H1 (cell line): Measurements from ENCODE around the gene TMEM169.

Source experiments
- ATF2 ChIP-seq: IDR thresholded peaks from 2 replicates; pipeline ENCODE4 v1.6.1; 2012; ENCODE audit warnings: low read length, inconsistent platforms
- CHD2 ChIP-seq: IDR thresholded peaks from 2 replicates; pipeline ENCODE4 v1.6.1; 2012; ENCODE audit warnings: low read length, improper control_type of control experiment
- CTCF ChIP-seq, 3 experiments: IDR thresholded peaks; 1 replicate in 2 of 3; 2 replicates in 1 of 3; pipeline versions ENCODE4 v1.5.1 to v1.6.1; 2011; ENCODE audit warnings: low read length in 3 of 3, mild to moderate bottlenecking in 3 of 3, inconsistent platforms in 2 of 3, low read depth in 1 of 3, moderate library complexity in 1 of 3; ENCODE audit not compliant: insufficient read depth in 1 of 3; ENCODE audit errors: control extremely low read depth in 1 of 3
- EGR1 ChIP-seq: IDR thresholded peaks from 2 replicates; pipeline ENCODE4 v1.6.1; 2011; ENCODE audit warnings: low read depth, low read length, borderline replicate concordance
- EP300 ChIP-seq, 2 experiments: IDR thresholded peaks; 1 replicate in 1 of 2; 2 replicates in 1 of 2; pipeline ENCODE4 v1.6.1; 2011 to 2012; ENCODE audit warnings: low read depth in 2 of 2, low read length in 2 of 2, mild to moderate bottlenecking in 2 of 2, borderline replicate concordance in 1 of 2, inconsistent platforms in 1 of 2, moderate library complexity in 1 of 2
- GABPA ChIP-seq: IDR thresholded peaks from 2 replicates; pipeline ENCODE4 v1.6.1; 2011; ENCODE audit warnings: mild to moderate bottlenecking, low read length, moderate library complexity, borderline replicate concordance; ENCODE audit not compliant: insufficient read depth
- KDM1A ChIP-seq: fragments of 200-600, 300-600 bp; sonication (generic); IDR thresholded peaks from 2 replicates; pipeline ENCODE4 v1.7.1; 2016; ENCODE audit warnings: mild to moderate bottlenecking, low read length, borderline replicate concordance
- POLR2A ChIP-seq, 2 experiments: IDR thresholded peaks; 1 replicate in 1 of 2; 2 replicates in 1 of 2; pipeline ENCODE4 v1.6.1; 2011; ENCODE audit warnings: low read depth in 2 of 2, low read length in 2 of 2, mild to moderate bottlenecking in 2 of 2; ENCODE audit errors: control extremely low read depth in 1 of 2
- POLR2AphosphoS5 ChIP-seq: IDR thresholded peaks from 2 replicates; pipeline ENCODE4 v1.6.1; 2011; ENCODE audit warnings: low read depth, low read length
- RBBP5 ChIP-seq: IDR thresholded peaks from 2 replicates; pipeline ENCODE4 v1.7.1; 2012; ENCODE audit warnings: low read depth, mild to moderate bottlenecking, inconsistent platforms, low read length, moderate library complexity, borderline replicate concordance
- RFX5 ChIP-seq: IDR thresholded peaks from 2 replicates; pipeline ENCODE4 v1.6.1; 2011; ENCODE audit warnings: low read depth, low read length, improper control_type of control experiment, borderline replicate concordance
- TBP ChIP-seq: IDR thresholded peaks from 2 replicates; pipeline ENCODE4 v1.6.1; 2011; ENCODE audit warnings: low read depth, low read length, improper control_type of control experiment
- YY1 ChIP-seq: IDR thresholded peaks from 2 replicates; pipeline ENCODE4 v1.6.1; 2011; ENCODE audit warnings: low read depth, mild to moderate bottlenecking, low read length
- ZNF274 ChIP-seq: IDR thresholded peaks from 2 replicates; pipeline ENCODE4 v1.7.0; 2012; ENCODE audit warnings: low read length, borderline replicate concordance; ENCODE audit errors: extremely low read depth

GRCh38 chr2:216066230-216066629 is 15.5 kb upstream of the TMEM169 start:
- TF ChIP-seq CTCF (IDR thresholded peaks at IDR 0.05; ENCODE audit: control extremely low read depth in 1 of 3, insufficient read depth in 1 of 3, low read depth in 1 of 3, low read length in 3 of 3) (no peak), POLR2AphosphoS5 (no peak), YY1 (no peak), EP300 (IDR thresholded peaks at IDR 0.05; ENCODE audit: borderline replicate concordance in 1 of 2, low read depth in 2 of 2, low read length in 2 of 2) (no peak), POLR2A (IDR thresholded peaks at IDR 0.05; ENCODE audit: control extremely low read depth in 1 of 2, low read depth in 2 of 2, low read length in 2 of 2) (no peak), ATF2 (no peak), EGR1 (no peak), RFX5 (no peak), RBBP5 (no peak), CHD2 (no peak), TBP (no peak), GABPA (no peak), KDM1A (no peak), ZNF274 (no peak)
